ENCODE data around the gene PTPRT.

DNA sequence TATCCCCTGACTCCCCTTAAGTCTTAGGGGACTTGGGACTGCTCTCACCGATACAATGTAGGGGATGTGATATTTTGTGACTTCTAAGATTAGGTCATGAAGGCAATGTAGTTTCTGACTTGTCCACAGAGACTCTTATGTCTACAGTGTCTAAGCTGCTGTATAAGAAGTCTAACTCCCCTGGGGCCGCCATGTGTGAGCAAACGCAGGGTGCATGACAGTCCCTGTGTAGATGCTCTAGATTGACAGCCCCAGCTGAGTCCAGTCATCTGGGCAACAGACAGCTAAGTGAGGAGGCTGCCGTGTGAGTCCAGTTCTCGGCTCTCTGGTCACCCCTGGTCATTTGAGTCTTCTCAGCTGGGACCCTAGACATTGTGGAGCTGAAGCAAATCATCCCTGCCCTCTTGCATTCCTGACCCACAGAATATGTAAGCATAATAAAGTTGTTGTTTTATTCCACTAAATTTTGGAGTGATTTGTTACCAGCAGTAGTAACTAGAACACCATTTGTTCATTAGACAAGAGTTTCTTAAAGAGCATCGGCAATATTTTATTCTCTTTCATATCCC, 828.2 kb downstream of the PTPRT start:
- TF ChIP-seq ETS1 (IDR thresholded peaks at IDR 0.05) (no peak), ZNF114 (CRISPR knock-in tag; IDR thresholded peaks at IDR 0.05) (no peak)
- TF ChIP-seq, protein P1, sequence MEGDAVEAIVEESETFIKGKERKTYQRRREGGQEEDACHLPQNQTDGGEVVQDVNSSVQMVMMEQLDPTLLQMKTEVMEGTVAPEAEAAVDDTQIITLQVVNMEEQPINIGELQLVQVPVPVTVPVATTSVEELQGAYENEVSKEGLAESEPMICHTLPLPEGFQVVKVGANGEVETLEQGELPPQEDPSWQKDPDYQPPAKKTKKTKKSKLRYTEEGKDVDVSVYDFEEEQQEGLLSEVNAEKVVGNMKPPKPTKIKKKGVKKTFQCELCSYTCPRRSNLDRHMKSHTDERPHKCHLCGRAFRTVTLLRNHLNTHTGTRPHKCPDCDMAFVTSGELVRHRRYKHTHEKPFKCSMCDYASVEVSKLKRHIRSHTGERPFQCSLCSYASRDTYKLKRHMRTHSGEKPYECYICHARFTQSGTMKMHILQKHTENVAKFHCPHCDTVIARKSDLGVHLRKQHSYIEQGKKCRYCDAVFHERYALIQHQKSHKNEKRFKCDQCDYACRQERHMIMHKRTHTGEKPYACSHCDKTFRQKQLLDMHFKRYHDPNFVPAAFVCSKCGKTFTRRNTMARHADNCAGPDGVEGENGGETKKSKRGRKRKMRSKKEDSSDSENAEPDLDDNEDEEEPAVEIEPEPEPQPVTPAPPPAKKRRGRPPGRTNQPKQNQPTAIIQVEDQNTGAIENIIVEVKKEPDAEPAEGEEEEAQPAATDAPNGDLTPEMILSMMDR (conservative IDR thresholded peaks at IDR 0.05; ENCODE audit: low read depth in 2 of 2), result no peak
